ENCODE measurements around the gene ASB15.
A peak's percentile ranks its signal among the peaks of the same experiment; 100 is the strongest.
"Not testable (repeated sequence)": the region's sequence is repeated elsewhere in the genome, so short reads cannot be mapped to it uniquely, and the experiment has no call there.

The ASB15 gene

DNA sequence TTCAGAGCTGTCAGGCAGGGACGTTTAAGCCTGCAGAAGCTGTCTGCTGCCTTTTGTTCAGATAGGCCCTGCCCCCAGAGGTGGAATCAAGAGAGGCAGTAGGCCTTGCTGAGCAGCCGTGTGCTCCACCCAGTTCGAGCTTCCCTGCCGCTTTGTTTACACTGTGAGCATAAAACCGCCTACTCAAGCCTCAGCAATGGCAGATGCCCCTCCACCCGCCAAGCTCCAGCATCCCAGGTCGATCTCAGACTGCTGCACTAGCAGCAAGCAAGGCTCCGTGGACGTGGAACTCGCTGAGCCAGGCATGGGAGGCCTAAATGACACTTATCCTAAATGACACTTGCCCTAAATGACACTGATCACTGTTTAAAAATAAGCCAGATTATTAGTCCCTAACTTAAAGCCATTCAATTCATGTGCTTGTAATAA, 6.8 kb upstream of the ASB15 start:
- DNase-seq (ENCODE audit: low read depth in 1 of 2, low spot score in 1 of 2), result no peak

DNA sequence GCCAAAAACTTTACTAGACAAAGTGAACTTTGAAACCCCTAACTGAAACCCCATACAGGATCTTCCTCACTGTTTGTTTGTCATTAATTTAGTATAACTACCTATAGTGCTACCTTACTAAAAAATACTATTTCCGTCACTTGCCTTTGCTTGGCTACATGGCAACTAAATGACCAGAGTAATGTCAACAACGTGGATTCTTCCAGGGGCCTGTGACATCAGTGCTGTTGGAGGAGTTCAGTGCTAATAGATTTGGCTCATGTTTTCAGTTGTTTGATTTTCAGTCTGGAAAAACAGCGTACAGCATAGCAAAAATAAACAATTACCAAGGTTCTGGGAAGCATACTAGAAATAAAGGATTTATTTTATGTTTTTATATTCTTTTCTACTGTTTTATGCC, 3.0 kb upstream of the ASB15 start:
- DNase-seq (ENCODE audit: low read depth in 1 of 2, low spot score in 1 of 2), result no peak

DNA sequence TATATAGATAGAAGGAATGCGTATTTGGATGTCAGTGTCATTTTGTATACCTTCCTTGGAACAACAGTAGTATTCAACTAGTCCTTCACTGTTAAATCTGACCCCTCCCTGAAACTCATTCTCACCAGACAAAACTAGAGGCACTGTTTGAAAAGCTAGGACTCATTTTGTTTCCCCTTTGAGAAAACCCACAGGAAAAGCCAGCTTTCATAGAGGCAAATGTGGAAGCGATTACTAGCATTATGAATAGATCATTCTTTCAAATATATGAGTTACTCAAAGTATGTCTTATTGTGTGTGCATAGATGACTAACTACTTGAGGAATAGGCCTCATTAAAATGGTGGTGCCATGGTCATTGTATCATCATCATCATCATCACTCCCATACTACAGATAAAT, 1.9 kb upstream of the ASB15 start:
- no peak for DNase-seq (ENCODE audit: low read depth in 1 of 2, low spot score in 1 of 2)

DNA sequence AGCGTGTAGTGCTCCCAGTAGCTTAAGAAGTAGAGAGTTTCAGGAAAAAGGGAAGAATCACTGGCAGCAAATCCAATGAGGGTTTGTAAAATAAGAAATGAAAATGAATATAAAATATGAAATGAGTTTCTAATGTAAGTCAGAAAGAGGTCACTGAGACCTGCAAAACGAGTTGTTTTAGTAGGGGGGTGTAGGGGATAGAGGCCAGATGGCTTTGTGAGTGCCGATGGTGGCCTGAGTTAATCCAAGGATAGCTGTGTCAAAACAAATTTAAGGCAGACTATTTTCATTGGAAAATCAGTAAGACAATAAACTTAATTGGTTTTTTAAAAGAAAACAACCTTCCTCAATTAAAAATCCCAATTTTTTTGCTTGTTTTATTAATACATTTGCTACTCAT, 745 bp upstream of the ASB15 start:
- DNase-seq (ENCODE audit: low read depth in 1 of 2, low spot score in 1 of 2), result no peak

DNA sequence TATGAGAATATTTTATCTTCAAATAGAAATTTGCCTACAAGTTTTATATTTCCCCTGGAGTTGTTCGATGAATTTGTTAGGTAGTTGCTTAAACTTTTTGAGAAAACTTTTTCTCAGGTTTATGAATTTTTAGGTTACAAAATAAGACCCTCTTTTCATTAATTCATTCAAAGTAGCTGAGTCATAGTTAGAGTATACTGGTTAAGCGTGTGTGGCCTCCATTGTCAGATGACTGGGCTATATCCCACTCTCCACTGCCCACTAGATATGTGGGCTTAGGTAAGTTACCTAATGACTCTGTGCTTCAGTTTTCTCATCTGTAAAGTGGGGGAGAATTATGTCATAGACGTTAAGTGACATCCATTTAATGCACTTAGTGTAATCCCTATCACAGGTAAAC, 1.0 kb downstream of the ASB15 start:
- DNase-seq (ENCODE audit: low read depth in 1 of 2, low spot score in 1 of 2), result no peak

DNA sequence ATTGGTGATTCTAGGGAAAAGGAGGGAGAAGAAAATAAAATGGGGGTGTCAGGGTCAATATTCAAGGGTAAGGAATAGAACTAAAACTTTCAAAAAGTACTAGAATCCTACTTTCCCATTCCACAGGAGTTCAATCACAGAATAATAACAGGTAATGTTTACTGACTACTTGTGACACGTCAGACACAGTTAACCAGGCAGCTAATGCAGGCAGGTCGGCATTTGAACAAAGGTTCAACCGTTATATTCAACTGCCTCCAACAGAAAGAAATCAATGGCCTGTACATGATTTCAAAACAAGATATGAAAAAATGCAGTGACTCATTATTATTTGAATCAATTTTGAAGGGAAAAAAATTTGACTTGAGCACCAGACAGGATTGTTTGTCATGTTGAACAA, 3.1 kb downstream of the ASB15 start:
- no peak for DNase-seq (ENCODE audit: low read depth in 1 of 2, low spot score in 1 of 2)

DNA sequence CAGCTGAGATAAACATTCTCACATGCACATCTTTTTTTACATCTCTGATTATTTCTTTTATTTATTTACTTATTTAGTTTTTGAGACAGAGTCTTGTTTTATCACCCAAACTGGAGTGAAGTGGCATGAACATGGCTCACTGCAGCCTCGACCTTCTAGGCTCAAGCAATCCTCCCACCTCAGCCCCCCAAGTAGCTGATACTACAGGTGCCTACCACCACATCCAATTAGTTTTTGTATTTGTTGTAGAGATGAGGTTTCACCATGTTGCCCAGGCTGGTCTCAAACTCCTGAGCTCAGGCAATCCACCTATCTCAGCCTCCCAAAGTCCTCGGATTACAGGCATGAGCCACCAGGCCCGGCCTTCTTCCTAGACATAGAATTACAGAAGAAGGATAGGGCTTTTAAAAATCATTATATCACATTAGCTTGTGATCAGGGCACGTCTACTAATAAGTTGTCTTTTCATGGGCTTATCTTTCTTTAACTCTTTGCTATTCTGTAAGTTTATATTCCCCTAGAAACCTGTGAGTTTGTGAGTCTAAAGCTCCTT, 5.9 kb downstream of the ASB15 start:
- DNase-seq (ENCODE audit: low read depth in 1 of 2, low spot score in 1 of 2), result no peak

DNA sequence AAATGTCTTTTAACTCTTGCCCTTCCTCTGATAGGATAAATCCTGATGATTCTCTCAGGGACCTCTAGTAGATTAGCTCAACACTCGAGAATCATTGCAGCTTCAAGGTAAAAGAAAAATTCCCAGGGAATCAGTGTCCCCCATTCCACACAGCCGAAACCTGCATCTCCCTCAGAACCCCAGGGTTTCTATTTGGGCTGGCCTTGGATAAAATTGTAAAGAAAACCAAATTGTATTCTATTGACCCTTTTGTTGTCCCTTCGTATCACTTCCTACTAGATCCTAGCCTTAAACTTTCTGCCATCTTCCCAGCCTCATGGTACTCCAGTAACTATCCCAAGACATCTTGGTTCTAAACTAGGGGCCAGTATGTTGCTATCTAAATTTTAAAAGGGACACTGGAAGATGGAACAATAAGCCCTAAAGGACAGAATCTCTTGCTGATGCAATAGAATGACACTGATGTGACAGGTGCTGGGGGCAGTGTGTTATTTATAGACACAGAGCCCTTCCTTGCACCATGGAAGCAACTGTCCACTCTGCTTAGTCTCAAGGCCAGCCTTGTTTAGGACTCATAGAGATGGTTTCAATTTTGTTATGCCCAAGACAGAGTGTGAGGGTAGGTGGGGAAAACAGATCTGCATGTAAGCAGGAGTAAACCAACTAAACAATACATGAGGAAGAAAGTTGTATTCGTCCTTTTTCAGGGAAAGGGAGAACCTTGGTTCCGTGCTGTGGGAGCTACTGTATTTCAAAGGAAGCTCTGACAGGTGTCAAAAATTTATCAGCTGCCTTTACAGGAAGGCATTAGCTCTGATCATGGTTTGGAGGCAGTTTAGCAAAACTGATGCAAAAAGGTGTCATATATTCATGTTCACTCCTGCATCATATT, 7.6 kb downstream of the ASB15 start:
- DNase-seq (ENCODE audit: low read depth in 1 of 2, low spot score in 1 of 2), result no peak

DNA sequence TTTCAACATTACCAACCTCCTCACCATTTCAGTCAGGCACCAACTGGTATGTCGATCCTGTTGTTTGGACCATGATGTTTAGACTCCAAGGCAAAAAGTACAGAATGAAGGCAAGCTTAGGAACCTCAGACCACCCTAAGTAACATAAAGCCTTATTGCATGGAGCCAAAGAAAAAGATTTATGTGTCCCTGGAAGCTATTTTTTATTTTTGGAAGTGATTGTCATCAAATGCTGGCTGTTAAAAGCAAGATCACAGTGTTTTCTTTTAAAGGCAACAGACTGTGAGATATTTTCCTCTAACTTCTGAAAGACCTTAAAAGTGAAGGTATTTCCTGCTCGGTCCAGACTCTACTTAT, 8.2 kb downstream of the ASB15 start:
- no peak for DNase-seq (ENCODE audit: low read depth in 1 of 2, low spot score in 1 of 2)

DNA sequence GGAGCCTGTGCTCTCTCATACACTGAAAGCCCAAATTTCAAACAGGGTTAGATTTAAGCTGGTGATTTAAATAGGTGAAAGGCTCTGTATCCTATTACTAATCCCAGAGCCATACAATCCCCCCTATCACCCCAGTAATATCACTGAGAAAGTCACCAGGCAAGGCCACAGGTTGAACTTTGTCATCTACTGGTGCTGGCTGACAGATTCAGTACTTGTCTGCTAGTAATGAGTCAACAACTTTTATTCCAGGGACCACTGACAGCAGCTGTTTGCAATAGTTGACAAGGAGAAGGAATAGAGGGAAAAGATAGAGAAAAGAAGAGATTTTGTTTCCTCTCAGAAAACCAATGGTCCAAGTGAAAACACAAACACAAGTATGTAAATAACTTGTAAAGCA, 10.4 kb downstream of the ASB15 start:
- DNase-seq (ENCODE audit: low read depth in 1 of 2, low spot score in 1 of 2), result no peak

DNA sequence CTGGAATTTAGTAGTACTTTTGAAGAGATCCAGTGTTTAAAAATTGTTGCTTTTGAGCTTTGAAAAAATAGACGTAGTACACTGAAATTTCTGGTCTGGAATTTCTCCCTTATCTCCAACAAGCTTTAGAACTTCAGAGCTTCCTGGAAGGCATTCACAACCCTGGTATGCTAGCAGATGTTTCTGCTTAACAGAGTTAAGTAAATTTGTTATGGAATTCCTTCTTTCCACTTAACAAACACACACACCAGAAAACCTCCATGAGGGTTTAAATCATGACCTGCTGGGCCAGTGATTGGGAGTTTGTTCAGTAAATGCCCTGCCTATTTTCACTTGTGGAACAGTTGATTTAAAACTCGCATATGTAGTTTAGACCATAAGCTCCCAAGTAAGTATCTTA, 13.7 kb downstream of the ASB15 start:
- no peak for DNase-seq (ENCODE audit: low read depth in 1 of 2, low spot score in 1 of 2)

DNA sequence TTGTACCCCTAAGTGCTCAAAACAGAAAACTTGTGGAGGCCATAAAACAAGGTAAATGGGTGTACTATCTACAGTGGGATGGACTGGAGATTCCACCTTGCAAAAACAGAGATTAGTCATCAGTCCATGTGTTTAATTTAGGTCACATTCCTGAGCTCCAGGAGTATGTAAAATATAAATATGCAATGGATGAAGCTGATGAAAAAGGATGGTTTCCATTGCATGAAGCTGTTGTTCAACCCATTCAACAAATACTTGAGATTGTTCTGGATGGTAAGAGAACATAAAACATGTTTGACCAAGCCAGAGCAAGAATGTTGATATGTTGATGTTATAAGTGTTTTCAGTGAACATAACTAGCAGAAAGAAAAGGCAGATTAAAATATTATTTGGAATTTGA, 14.6 kb downstream of the ASB15 start:
- no peak for DNase-seq (ENCODE audit: low read depth in 1 of 2, low spot score in 1 of 2)

DNA sequence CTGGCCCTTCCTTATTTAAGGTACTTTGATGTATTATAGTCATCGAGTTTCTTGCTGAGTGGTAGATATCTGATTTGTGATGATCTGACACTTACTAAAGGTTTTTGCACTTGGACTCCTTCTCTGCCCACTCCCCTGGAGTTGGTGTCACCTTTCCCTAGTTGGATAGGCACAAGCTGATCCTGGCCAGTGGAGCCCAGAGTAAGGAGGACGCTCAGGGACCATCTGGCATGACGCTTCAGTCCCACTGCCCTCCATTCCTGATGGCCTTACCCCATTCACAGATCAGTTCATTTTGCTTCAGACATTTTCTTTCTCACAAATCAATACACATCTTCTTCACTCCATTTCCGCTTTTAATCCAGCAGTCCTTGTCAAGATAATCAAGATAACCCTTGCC, 20.1 kb downstream of the ASB15 start:
- no peak for DNase-seq (ENCODE audit: low read depth in 1 of 2, low spot score in 1 of 2)

DNA sequence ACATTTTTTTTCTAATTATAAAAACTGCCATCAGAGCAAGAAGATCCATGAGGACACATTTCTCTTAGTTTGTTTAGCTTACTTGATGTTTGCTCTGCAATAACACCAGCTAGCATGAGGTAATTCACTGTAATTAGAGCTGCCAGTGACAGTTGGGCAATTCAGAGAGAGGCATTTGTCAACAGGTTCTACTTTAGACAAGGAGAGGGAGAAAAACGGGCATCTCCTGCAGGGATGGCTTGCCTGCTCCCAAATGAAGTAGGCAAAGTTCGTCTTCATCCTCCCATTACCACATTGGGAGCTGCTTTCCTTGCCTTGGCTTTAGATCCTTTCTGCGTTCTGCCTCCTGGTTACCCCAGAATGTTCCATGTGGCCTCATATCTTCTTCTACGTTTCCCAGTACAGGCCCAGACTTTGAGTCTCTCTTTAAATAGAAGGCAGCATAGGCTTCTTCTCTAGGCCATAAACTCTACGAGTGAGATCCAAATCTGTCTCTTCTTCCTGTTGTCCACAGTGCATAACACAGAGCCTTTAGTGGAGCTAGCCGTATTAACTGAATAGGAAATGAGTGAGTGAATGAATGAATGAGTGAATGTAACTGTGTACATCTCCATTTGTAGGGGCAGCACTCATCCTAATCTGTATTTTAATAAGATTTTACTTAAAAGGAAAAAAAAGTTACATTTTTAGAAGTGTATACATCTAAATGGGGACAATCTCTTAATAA, 21.2 kb downstream of the ASB15 start:
- DNase-seq (ENCODE audit: low read depth in 1 of 2, low spot score in 1 of 2), result no peak

DNA sequence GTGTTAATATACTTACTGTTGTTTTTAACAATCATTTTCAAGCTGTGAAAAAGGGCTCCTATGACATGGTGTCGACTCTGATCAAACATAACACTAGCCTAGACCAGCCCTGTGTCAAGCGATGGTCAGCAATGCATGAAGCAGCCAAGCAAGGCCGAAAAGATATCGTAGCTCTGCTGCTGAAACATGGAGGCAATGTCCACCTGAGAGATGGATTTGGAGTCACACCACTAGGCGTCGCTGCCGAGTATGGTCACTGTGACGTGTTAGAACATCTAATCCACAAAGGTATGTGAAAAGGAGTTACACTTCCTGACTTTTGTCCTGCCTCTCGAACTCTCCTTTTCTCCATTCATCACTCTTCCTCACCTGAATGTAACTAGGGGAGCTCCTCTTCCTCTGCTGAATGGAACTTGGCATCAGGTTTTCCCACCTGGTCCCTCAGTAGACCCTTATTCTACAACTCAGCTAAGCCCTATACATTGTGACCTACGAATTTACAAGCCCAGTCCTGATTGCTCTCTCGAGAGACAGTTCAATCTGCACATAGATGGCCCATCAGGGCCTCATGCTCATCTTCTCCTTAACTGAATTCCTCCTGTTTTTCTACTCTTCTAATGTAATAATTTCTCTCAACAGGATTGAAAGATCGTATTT, 23.0 kb downstream of the ASB15 start:
- DNase-seq (ENCODE audit: low read depth in 1 of 2, low spot score in 1 of 2), result peak; percentile 22 to 32

DNA sequence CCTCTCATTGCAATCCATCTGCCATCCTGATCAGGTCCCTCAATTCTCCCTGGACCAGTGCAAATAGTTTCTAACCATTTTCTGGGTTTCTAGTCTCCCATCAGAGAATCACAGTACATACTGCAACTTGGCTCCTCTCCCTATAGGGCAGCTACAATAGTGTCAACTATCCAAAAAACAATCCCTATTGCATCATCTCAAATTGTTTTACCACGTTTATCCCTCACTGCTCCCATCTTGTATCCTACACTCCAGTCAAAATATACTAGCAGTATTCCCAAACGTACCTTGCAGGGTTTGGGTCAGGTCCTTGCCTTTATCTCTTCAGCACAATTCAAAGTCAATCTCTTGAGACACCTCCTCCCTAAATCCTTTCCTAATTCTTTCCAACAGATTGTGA, 23.6 kb downstream of the ASB15 start:
- no peak for DNase-seq (ENCODE audit: low read depth in 1 of 2, low spot score in 1 of 2)

DNA sequence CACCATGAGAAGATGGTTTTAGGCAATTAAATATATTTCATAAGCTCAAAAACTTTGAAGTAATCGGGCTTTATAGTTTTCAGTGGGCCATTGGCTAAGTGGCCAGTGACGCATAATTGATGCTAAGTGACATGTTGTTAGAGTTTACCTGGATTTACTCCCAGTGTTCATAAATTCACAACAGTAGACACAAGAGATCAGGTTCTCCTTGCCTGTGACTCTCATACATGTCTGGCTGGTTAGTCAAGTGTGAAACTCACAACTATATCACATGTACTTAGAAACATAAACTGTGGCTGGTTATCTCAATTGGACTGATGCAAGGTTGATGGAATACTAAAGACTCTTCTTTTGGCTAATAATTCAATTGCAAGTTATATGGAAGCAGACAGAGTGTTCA, 26.2 kb downstream of the ASB15 start:
- no peak for DNase-seq (ENCODE audit: low read depth in 1 of 2, low spot score in 1 of 2)

DNA sequence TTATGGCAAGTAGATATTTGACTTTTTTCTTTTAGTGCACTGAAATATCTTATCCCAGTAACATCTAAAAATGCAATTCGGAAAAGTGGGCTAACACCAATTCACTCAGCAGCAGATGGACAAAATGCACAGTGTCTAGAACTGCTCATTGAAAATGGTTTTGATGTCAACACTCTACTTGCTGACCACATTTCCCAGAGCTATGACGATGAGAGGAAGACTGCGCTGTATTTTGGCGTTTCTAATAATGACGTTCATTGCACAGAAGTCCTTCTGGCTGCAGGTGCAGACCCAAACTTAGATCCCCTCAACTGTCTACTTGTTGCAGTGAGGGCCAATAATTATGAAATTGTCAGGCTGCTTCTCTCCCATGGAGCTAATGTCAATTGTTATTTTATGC, 27.2 kb downstream of the ASB15 start:
- no peak for DNase-seq (ENCODE audit: low read depth in 1 of 2, low spot score in 1 of 2)

DNA sequence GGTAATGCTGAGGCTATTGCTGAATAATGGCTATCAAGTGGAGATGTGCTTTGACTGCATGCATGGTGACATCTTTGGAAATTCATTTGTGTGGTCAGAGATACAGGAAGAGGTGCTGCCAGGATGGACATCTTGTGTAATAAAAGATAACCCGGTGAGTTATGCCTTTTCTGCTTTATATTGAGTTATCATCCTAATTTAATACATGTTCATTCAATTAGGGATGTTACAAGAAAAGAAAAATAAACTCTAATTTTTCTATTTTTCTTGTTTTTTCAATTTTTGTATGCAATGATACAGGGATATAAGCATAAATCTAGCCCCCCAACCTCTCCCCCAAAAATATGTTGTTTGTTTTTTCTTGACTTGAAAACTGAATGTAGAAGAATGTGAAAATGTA, 27.7 kb downstream of the ASB15 start:
- no peak for DNase-seq (ENCODE audit: low read depth in 1 of 2, low spot score in 1 of 2)

DNA sequence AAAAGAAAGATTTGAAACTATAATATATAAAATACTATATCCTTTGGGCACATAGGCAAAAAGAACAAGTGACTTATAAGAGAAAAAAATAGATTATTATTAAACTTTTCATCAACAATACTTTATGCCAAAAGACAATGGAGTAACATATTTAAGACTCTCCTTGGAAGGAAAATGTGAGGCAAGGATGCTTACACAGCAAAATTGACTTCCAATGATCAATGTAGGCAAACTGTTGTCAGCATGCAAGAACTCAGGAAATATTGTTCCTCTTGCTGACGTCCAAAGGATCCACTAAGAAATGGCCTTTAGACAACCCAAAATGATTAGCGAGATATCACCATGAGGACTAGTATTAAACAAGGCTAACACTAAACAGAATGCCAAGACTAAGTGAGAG, 31.2 kb downstream of the ASB15 start:
- DNase-seq (ENCODE audit: low read depth in 1 of 2, low spot score in 1 of 2), result no peak

DNA sequence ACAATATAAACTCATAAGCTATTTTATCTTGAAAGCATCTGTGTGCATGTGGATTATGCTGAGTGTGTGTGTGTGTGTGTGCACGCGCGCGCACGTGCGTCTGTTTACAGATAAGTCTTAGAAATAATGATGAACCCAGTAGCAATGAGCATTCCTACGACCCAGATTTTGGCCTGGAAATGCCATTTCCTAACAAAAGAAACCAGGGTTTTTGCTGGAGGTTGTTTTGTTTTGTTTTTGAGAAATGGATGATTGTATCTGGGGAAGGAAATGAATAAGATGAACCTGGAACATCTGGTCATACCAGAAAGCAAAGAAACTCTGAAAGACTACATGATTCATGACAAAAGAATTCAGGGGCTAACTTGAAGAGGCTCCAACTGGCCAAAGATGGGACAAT, 31.9 kb downstream of the ASB15 start:
- no peak for DNase-seq (ENCODE audit: low read depth in 1 of 2, low spot score in 1 of 2)

DNA sequence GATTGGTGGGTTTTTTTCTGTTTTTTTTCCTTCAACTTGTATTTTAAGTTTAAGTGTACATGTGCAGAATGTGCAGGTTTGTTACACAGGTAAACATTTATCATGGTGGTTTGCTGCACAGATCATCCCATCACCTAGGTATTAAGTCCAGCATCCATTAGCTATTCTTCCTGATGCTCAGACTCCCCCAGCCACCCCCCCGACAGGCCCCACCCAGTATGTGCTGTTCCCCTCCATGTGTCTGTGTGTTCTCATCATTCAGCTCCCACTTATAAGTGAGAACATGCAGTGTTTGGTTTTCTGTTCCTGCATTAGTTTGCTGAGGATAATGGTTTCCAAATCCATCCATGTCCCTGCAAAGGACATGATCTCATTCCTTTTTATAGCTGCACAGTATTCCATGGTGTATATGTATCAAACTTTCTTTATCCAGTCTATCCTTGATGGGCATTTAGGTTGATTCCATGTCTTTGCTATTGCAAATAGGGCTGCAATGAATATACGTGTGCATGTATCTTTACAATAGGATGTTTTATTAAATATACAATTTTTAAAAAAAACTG, 32.5 kb downstream of the ASB15 start:
- DNase-seq (ENCODE audit: low read depth in 1 of 2, low spot score in 1 of 2), result not testable (repeated sequence)

Measured in activated T-helper 1 cell treated with anti-CD3 and anti-CD28 coated beads, Interleukin-2, amount 50 U/mL, for 16 hours (primary cell).